Measurements from ENCODE around the gene ARSI.
"Not testable (repeated sequence)": the region's sequence is repeated elsewhere in the genome, so short reads cannot be mapped to it uniquely, and the experiment has no call there.

ARSI gene

GRCh38 chr5:150263375-150263775 is 39.3 kb downstream of the ARSI start:
- DNase-seq, result no peak

DNA sequence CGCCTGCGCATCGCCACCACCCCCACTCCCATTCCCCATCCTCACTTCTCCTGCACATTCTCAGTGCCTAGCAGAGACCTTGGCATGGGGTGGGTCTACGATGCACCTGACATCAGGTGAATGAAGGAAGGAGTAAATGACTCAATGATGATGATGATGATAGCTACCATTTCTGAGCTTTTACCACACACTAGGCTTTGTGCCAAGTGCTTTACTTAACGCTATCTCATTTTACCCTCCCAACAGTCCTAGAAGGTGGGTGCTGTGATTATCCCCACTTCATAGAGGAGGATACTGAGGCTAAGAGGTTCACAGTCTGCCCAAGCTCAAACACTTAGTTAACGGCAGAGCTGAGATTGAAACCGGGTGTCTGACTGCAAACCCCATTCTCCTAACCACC is 40.2 kb downstream of the ARSI start:
- no peak for DNase-seq

DNA sequence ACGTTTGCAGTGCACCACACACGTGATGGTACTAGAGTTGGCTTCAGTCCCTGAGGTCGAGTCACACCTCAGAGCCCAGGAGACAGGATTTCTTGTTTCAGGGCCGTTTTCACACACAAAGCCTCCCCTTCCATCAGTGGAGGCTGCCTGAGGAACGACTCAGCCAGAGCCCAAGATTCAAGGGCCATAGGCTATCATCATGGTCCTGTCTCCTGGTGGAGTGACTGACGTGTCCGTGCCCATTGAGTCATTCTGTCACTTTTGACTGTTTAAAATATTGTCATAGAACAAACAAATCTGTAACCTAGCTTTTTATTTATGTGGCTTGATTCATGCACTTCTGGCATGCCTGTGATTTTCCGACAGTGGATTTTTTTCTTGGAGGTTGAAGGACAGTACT is 41.5 kb downstream of the ARSI start:
- DNase-seq, result no peak

DNA sequence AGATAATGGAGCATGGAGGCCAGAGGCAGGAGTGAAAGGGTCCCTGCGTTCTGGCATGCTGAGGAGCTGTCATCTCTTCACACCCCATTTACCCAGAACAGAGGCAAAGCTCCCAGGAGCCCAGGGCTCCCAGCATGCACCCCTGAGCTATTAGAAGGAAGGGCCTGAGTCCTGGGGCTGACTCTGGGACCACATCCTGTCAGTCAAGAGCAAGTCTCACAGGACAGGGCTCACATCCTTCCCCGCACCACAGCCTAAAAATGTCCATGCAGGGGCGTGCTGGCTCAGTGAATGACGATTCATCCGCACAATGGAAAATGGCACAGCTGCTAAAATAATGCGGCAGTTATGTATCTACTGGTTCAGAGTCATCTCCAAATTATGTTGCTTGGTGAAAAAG is 44.6 kb downstream of the ARSI start:
- DNase-seq, result no peak

DNA sequence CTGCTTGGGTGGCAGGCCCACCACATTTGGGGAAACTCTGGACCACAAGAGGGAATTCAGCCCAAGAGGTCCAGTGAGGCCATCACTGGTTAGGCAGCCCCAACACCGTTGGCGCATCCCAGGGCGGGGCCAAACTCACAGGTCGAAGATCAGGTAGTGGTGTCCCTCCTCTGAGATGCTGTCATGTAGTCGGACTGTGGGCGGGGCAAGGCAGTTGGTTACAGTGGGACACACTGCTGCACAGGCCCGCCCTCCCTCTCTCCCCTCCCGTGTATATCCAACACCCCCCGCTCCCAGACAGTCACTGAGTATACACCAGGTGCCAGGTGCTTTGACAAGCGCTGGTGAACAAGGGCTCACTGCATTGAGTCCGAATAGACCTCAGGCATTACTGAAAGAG is 45.3 kb downstream of the ARSI start:
- no peak for DNase-seq

DNA sequence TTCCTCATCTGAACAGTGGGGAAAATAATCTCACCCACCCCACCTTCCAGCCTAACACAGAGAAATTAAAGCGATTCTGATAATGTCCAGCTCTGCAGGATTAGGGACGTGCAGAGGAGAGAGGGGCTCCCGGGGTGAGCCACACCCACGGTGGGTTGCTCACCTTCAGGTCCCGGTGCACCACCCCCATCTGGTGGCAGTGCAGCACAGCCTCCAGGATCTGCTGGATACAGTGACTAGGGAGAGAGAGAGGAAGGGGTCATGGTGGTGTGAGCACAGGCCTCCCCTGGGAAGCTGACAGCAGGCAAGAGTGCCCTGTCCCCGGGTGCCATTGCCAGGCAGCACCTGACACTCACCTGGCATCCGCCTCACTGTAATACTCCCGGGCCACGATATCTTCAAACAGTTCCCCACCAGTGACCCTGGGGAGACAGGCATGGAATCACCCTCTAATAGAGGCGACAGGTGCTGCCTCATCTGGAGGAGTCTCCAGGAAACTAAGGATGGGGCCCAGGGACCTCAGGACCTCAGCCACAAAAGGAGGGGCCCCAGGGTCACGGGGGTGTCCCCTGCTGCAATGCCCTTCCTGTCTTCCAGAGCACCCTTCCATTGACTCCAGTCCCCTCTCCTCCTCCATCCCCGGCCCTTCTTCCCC is 46.2 kb downstream of the ARSI start:
- DNase-seq, result no peak

DNA sequence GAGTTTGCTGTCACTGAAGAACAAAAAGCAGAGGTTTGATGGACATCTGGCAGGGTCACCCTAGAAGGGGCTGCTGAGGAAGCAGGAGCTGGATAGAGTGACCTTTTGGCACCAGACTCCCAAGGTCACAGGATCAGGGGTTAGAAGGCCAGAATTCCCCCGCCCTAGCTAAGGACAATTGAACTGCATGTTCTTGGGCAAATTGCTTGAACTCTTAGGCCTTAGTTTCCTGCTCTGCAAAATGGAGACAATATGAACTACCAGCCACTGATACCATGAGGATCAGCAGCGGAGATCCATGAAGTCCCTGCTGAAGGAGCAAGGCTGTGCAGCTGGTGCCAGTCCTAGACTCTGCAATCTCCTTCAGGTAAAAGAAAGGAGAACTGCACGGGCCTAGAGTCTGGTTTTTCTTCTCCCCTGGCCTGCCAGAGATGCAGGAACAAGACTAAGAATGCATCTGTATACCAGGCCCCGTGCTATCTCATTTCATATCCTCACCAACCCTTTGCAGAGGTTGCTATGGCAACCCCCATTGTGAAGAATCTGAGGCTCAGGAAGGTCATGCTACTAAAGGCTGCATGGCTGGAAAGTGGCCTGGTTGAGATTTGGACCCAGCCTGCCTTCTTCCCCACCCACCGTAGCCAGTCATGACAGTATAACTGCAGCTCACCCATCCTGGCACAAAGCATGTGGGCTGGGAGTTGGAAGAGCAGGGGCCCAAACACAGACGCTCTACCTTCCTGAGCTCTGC is 46.9 kb downstream of the ARSI start:
- no peak for DNase-seq

DNA sequence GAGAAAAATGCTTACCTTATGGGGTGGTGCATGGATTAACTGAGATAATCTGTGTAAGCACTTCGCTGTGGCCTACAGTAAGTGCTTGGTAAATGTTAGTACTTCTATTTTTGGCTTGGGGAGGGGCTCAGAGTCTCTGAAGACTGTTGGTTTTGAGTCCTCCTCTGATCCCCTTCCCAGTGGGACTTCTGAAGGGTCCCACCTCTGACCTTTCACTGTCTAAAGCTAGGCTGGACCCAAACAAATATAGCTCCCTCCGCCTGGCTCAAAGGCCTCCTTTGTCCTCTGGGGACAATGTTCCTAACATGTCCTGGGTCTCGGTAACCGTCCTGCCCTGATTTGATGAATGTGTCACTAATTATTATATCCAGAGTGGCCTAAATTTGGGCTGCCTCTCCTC is 47.9 kb downstream of the ARSI start:
- DNase-seq, result no peak

DNA sequence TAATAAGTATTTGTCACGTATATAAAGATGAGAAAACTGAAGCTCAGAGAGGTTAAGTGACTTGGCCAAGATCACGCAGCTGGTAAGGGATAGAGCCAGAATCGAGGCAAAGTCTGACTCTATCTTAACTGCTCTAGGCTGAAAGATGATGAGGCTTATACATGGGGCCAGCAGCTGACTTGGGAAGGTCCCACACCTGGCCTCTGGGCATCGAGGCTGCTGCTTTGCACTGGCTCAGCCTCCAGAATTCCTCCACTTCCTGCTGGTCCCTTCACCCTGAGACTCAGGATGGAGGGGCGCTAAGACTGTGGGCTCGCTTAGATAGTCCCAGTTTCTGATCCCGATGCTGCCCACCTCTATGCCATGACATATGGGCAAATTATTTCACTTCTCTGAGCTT is 48.3 kb downstream of the ARSI start:
- DNase-seq, result no peak

- no peak for DNase-seq
Measured at GRCh38 chr5:150253416-150254208, 49.1 kb downstream of the ARSI start.

- no peak for DNase-seq
Measured at GRCh38 chr5:150252489-150252888, 50.2 kb downstream of the ARSI start.

DNA sequence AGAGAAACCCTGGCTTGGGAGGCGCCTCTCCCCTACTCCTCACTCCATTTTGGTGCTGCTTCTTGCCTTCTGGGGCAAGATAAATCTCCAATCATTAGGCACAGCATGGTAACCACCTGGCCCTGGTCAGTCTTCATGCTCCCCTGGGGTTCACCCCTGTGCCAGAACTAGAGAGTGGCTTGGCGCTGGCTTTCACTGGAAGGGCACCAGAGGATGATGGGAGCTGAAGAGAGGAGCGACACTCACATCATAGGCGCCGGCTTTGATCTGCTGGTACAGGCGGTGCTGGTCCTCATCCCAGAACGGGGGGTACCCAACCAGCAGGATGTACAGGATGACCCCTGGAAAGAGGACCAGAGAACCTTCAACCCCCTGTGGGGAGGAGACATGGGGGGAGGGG is 51.2 kb downstream of the ARSI start:
- no peak for DNase-seq

- DNase-seq, result no peak
Measured at GRCh38 chr5:150249744-150250143, 53.0 kb downstream of the ARSI start.

DNA sequence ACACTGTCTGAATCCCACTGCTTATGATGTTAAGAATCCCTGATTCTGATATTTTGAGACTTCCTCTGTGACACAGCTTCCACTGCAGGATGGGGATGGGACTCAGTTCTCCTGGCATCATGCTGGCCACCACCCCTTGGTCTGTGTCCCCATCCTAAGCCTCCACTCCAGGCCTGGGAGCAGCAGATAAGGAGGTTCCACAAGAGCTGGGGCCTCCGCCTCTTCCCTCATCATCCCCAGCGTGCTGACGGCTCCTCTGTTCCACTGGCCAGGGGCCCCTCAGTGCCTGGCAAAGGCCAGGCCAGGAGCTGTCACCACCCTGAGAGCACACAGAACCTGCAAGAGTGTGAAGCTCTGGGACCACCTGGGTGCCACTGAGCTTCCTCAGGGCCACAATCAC is 53.8 kb downstream of the ARSI start:
- DNase-seq, result no peak

DNA sequence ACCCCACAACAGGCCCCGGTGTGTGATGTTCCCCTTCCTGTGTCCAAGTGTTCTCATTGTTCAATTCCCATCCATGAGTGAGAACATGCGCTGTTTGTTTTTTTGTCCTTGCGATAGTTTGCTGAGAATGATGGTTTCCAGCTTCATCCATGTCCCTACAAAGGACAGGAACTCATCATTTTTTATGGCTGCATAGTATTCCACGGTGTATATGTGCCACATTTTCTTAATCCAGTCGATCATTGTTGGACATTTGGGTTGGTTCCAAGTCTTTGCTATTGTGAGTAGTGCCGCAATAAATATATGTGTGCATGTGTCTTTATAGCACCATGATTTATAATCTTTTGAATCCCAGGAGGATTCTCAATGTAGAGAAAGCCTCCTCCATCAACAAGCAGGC is 54.2 kb downstream of the ARSI start:
- not testable (repeated sequence) for DNase-seq

DNA sequence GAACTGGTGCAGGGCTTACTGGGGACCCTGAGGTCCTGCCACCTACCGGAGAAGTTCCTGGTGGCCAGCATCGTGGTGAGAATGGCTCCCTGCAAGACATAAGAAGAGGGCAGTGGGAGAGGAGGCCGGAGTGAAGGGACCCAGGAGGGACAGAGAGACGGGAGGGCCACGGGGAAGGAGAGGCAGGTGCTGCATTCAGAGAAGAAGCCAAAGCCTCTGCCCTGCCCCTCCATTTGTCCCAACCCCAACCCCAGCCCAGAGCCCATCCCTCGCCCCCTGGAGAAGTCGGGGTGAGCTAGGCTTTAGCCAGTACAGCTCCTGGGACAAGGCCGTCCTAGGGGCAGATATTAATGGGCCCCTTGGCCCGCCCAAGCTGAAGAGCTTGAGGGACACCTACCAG is 55.0 kb downstream of the ARSI start:
- no peak for DNase-seq

DNA sequence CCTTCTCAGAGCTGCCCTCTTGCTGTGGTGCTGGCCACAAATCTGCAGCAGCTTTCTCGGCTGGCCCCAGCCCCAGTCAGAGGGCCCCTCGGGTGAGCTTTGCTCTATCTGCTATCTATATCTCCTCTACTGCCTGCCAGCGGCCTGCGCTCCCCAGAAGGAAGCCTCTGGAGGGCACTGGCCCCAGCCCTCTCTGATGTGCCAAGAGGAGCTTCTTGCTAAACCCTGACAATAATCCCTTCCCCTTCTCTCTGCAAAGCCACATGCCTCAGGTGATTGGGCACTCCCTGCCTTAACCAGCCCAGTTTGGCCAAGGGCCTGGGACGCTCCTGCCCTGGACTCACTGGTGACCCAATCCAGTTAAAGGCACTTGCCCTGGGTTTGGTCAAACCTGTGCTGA is 55.9 kb downstream of the ARSI start:
- no peak for DNase-seq

- no peak for DNase-seq
Measured at GRCh38 chr5:150246429-150246828, 56.3 kb downstream of the ARSI start.

Measured in inflammatory macrophage treated with lipopolysaccharide for 4 hours (primary cell).